ENCODE results near the gene ZNF232.
"Not testable (repeated sequence)": the region's sequence is repeated elsewhere in the genome, so short reads cannot be mapped to it uniquely, and the experiment has no call there.

The ZNF232 gene

GRCh38 chr17:5128905-5129535 lies 17.3 kb upstream of the ZNF232 start:
- DNase-seq = no peak

GRCh38 chr17:5128387-5128786 lies 16.7 kb upstream of the ZNF232 start:
- DNase-seq = not testable (repeated sequence)

- DNase-seq = no peak
Observed at GRCh38 chr17:5127910-5128309, 16.2 kb upstream of the ZNF232 start.

GRCh38 chr17:5126719-5127488 lies 15.2 kb upstream of the ZNF232 start:
- no peak for DNase-seq

GRCh38 chr17:5124896-5125295 lies 13.2 kb upstream of the ZNF232 start:
- peak; percentile 22 for DNase-seq

- DNase-seq = peak; percentile 35
Observed at GRCh38 chr17:5124125-5124760, 12.6 kb upstream of the ZNF232 start.

GRCh38 chr17:5123343-5124124 lies 11.9 kb upstream of the ZNF232 start:
- peak; percentile 25 for DNase-seq

GRCh38 chr17:5122586-5123342 lies 11.1 kb upstream of the ZNF232 start:
- peak; percentile 75 for DNase-seq

- DNase-seq = not testable (repeated sequence)
Observed at GRCh38 chr17:5122056-5122455, 10.4 kb upstream of the ZNF232 start.

- DNase-seq = no peak
Observed at GRCh38 chr17:5121186-5121841, 9.6 kb upstream of the ZNF232 start.

GRCh38 chr17:5120436-5121185 lies 8.9 kb upstream of the ZNF232 start:
- DNase-seq = not testable (repeated sequence)

GRCh38 chr17:5120036-5120435 lies 8.4 kb upstream of the ZNF232 start:
- no peak for DNase-seq

GRCh38 chr17:5118219-5118618 lies 6.5 kb upstream of the ZNF232 start:
- no peak for DNase-seq

GRCh38 chr17:5115673-5116651 lies 4.3 kb upstream of the ZNF232 start, which contains the start of gene USP6:
Gene USP6 (plus strand): TSS chr17:5116032. CDS start chr17:5130368, 14,336 bp downstream.
- peak; percentile 89 for DNase-seq

- DNase-seq = no peak
Observed at GRCh38 chr17:5110816-5111215, 862 bp downstream of the ZNF232 start.

GRCh38 chr17:5100832-5101231 lies 10.8 kb downstream of the ZNF232 start:
- no peak for DNase-seq

GRCh38 chr17:5099271-5099670 lies 12.4 kb downstream of the ZNF232 start:
- DNase-seq = no peak

GRCh38 chr17:5097101-5097834 lies 14.4 kb downstream of the ZNF232 start:
- peak; percentile 95 for DNase-seq

GRCh38 chr17:5096731-5097100 lies 15.0 kb downstream of the ZNF232 start:
- no peak for DNase-seq
